PC-3 (cell line): ENCODE results near the gene PMEPA1.

Experiments
- CTCF ChIP-seq: fragments of 300-600 bp; sonication (generic); conservative IDR thresholded peaks from 2 replicates; pipeline ENCODE4 v1.5.1; 2017; ENCODE audit warnings: antibody characterized with exemption, low read depth, mild to moderate bottlenecking, low read length
- EZH2 ChIP-seq: fragments of 300-600 bp; sonication (generic); IDR thresholded peaks from one replicate; pipeline ENCODE4 v1.6.1; 2017; ENCODE audit warnings: antibody characterized with exemption, mild to moderate bottlenecking, low read length; ENCODE audit not compliant: unreplicated experiment
- EZH2phosphoT487 ChIP-seq: fragments of 300-600 bp; sonication (generic); IDR thresholded peaks from 2 replicates; pipeline ENCODE4 v1.6.1; 2018; ENCODE audit warnings: mild to moderate bottlenecking, antibody characterized with exemption, low read length, borderline replicate concordance

- TF ChIP-seq CTCF: no peak
- no peak for TF ChIP-seq EZH2
- TF ChIP-seq EZH2phosphoT487: no peak
Measured at GRCh38 chr20:57614490-57615444, 95.0 kb downstream of the PMEPA1 start.
